Mammary epithelial cell (primary cell): ENCODE data around the gene KRT82.

Experiments
- CTCF ChIP-seq, 2 donors: IDR thresholded peaks in 1 of 2; conservative IDR thresholded peaks in 1 of 2; 2 replicates each; pipeline ENCODE4 v1.5.1; 2011 to 2012; ENCODE audit warnings: inconsistent platforms in 2 of 2, low read length in 2 of 2, mild to moderate bottlenecking in 2 of 2, control low read depth in 1 of 2, low read depth in 1 of 2; ENCODE audit not compliant: insufficient read depth in 1 of 2; ENCODE audit errors: extremely low read depth in 1 of 2
- EZH2 ChIP-seq: IDR thresholded peaks from 2 replicates; pipeline ENCODE4 v1.6.1; 2012; ENCODE audit warnings: low read length, inconsistent platforms, borderline replicate concordance

DNA sequence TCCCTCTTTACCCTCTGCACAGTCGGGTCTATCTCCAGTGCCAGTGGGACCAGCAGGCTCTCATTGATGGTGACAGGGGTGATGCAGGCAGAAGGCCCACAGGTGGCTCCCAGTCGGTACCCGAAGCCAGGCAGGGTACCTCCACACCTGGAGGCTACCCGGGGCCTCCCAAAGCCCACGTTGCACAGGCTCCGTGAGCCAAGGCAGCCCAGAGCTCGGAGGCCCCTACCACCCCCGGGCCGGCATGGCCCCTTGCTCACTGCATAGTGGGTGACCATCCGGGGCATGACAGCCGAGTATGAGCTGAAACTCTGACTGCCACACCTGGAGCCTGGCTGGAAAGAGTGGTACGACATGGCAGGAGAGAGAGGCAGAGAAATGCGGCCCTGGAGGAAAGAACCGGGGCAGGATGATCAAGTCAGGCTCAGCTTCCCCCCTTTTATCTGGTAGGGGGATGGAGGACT is at the start of gene KRT82:
- TF ChIP-seq CTCF (conservative IDR thresholded peaks at IDR 0.05 in 1 of 2, IDR thresholded peaks at IDR 0.05 in 1 of 2; ENCODE audit: extremely low read depth in 1 of 2, insufficient read depth in 1 of 2, low read depth in 1 of 2, low read length in 2 of 2) (no peak), EZH2 (no peak)
